Nucleus accumbens (tissue), 56 donors: Measurements from ENCODE around the gene SMTNL2.
"Not testable (repeated sequence)": the region's sequence is repeated elsewhere in the genome, so short reads cannot be mapped to it uniquely, and the experiment has no call there.

ENCODE experiments used
- DNase-seq, 56 donors: peaks; one replicate each; lab custom pipeline; 2025; lab: John Stamatoyannopoulos, UW

SMTNL2 gene

GRCh38 chr17:4596636-4597380 lies 12.5 kb downstream of the SMTNL2 start:
- no peak for DNase-seq

- DNase-seq = no peak
These were observed 13.6 kb downstream of the SMTNL2 start for GRCh38 chr17:4597975-4598374.

- DNase-seq = no peak
These were observed 14.6 kb downstream of the SMTNL2 start for GRCh38 chr17:4598776-4599504.

GRCh38 chr17:4599505-4600281 lies 15.4 kb downstream of the SMTNL2 start:
- DNase-seq = no peak

- DNase-seq = no peak
These were observed 16.2 kb downstream of the SMTNL2 start for GRCh38 chr17:4600563-4600962.

- DNase-seq = no peak
These were observed 17.0 kb downstream of the SMTNL2 start for GRCh38 chr17:4601326-4601725.

- no peak for DNase-seq
These were observed 17.7 kb downstream of the SMTNL2 start for GRCh38 chr17:4602041-4602440.

GRCh38 chr17:4604111-4604644 lies 19.8 kb downstream of the SMTNL2 start:
- DNase-seq = peak in 1 of 56 donors; percentile 11

- not testable (repeated sequence) for DNase-seq
These were observed 20.4 kb downstream of the SMTNL2 start for GRCh38 chr17:4604736-4605135.

GRCh38 chr17:4605826-4606225 lies 21.5 kb downstream of the SMTNL2 start:
- DNase-seq = peak in 1 of 56 donors; percentile 6

- DNase-seq = no peak
These were observed 23.0 kb downstream of the SMTNL2 start for GRCh38 chr17:4607261-4607741.

GRCh38 chr17:4607773-4608187 lies 23.5 kb downstream of the SMTNL2 start:
- peak in 15 of 56 donors; percentile 3 to 36 (median 18) for DNase-seq

- no peak for DNase-seq
These were observed 25.4 kb downstream of the SMTNL2 start for GRCh38 chr17:4609761-4610160.

GRCh38 chr17:4610162-4610561 lies 25.8 kb downstream of the SMTNL2 start:
- no peak for DNase-seq

- DNase-seq = no peak
These were observed 26.3 kb downstream of the SMTNL2 start for GRCh38 chr17:4610656-4611055.

GRCh38 chr17:4616476-4616875 lies 32.1 kb downstream of the SMTNL2 start:
- no peak for DNase-seq

- DNase-seq = no peak
These were observed 32.8 kb downstream of the SMTNL2 start for GRCh38 chr17:4617090-4617489.

- DNase-seq = no peak
These were observed 33.4 kb downstream of the SMTNL2 start for GRCh38 chr17:4617590-4618351.

GRCh38 chr17:4620531-4621101 lies 36.3 kb downstream of the SMTNL2 start:
- DNase-seq = no peak

GRCh38 chr17:4622375-4622774 lies 38.0 kb downstream of the SMTNL2 start:
- no peak for DNase-seq
